Measurements from ENCODE around the gene ZIC4.

- TF ChIP-seq CTCF (IDR thresholded peaks at IDR 0.05; ENCODE audit: poor library complexity) (no peak), EZH2 (IDR thresholded peaks at IDR 0.05; ENCODE audit: borderline replicate concordance) (peak; percentile 50), EZH2phosphoT487 (IDR thresholded peaks at IDR 0.05; ENCODE audit: low read depth, severe bottlenecking, unreplicated experiment) (no peak)
Observed at GRCh38 chr3:147385059-147386012, 21.0 kb downstream of the ZIC4 start.
